Measurements from ENCODE around the gene FOLR3.
"Not testable (repeated sequence)": the region's sequence is repeated elsewhere in the genome, so short reads cannot be mapped to it uniquely, and the experiment has no call there.

FOLR3 gene

DNA sequence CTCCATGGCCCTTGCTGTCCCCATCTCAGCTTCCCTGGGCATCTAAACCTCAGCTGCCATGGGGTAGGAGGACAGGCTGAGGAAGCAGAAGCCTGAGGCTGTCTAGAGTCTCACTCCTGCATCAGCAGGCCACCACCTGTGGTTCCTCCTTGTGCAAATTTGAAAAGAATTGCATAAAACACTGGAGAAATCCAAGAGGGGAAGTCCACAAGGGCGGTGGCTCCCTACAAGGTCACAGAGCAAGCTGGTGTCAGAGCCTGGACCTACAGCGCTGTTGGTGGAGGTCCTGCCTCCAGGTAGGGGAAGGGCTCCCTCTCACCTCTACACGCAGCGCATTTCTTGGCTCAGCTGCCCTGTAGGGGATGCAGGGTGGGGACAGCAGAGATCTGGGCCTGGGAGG lies at the start of gene FOLR3:
Gene FOLR3 (plus strand): TSS at position 253 of the 400 bp plus-strand sequence. CDS start 228 bp downstream, outside the sequence.
- DNase-seq (ENCODE audit: low read depth in 2 of 2); H3K4me3 ChIP-seq (replicated peaks in 1 of 2; ENCODE audit: low read depth in 2 of 2, low read length in 2 of 2): not testable (repeated sequence)

DNA sequence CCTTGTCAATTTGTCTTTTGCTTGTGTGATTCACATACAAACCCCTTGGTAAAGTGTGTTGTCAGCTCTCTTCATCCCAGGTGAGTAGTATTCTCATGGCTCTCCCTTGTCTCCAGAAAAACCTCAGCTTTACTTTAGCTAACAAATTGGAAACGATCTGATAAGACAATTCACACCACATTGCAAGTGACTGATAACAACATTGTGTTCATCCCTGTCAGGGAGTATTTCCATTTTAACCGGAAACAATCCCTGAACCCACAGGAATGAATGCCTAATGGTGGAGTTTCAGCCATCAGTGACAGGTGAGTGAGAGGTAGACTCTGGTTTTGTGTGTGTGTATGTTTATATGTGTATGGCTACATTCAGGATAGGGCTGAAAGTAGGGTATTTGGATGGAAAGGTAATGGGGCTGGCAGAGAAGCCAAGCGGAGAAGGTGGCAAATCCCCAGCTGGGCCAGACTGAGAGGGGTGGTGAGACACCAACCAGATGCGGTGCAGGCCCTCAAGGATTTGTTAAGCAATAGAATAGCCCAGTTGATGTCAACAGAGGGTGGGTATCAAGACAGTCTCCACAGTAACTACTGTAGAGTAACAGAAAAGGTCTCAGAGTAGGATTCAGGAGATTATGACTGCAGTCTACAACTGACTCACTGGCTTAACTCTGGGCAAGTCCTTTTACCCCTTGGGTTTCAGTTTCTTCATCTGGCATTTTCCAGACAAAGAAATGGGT lies 47.3 kb upstream of the FOLR3 start:
- H3K4me3 ChIP-seq (replicated peaks in 1 of 2; ENCODE audit: low read depth in 2 of 2, low read length in 2 of 2), result no peak overlapping the region
- TF ChIP-seq, protein P1, sequence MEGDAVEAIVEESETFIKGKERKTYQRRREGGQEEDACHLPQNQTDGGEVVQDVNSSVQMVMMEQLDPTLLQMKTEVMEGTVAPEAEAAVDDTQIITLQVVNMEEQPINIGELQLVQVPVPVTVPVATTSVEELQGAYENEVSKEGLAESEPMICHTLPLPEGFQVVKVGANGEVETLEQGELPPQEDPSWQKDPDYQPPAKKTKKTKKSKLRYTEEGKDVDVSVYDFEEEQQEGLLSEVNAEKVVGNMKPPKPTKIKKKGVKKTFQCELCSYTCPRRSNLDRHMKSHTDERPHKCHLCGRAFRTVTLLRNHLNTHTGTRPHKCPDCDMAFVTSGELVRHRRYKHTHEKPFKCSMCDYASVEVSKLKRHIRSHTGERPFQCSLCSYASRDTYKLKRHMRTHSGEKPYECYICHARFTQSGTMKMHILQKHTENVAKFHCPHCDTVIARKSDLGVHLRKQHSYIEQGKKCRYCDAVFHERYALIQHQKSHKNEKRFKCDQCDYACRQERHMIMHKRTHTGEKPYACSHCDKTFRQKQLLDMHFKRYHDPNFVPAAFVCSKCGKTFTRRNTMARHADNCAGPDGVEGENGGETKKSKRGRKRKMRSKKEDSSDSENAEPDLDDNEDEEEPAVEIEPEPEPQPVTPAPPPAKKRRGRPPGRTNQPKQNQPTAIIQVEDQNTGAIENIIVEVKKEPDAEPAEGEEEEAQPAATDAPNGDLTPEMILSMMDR (IDR thresholded peaks at IDR 0.05; ENCODE audit: low read depth, low read length), result no peak
- no peak for DNase-seq (ENCODE audit: low read depth in 2 of 2)

DNA sequence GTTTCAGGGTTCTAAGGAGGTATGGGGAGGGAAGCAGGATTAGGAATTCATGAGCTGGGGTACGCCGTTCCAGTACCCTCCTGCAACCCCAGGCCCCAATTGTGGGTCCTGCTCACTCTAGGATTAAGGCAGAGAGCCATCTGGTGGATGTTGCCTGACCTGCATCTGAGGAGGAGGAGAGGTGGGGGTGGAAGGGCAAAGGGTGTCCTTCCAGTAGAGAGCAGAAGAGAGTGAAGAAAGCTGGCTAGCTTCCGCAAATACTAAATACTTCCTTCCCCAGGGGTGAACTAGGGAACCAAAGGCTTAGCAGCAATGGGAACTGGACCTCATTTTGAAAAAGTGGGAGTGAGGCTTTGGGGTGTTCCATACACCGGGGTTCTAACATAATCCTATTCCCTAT lies 44.2 kb upstream of the FOLR3 start:
- TF ChIP-seq, protein P1 (IDR thresholded peaks at IDR 0.05; ENCODE audit: low read depth, low read length), result peak; percentile 86
- H3K4me3 ChIP-seq (replicated peaks in 1 of 2; ENCODE audit: low read depth in 2 of 2, low read length in 2 of 2), result no peak overlapping the region
- DNase-seq (ENCODE audit: low read depth in 2 of 2), result peak; percentile 75 to 78

DNA sequence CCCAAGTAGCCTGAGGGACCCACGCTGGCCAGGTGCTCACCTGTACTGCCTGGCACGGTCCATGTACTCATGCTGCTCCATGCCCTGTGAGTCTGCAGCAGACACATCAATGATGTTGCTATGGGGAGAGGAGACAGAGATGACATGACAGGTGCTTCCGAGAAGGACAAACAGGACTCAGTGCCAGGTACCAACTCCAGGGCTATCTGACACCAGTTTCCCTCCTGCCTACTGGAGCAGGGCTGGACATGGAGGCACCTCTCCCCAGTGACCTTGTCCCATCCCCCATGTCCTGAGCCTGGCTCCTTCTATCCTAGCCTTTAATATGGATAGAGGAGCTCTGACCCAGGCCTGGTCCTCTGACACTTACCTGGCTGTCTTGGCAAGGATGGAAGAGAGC lies 36.8 kb upstream of the FOLR3 start:
- no peak overlapping the region for H3K4me3 ChIP-seq (replicated peaks in 1 of 2; ENCODE audit: low read depth in 2 of 2, low read length in 2 of 2)
- TF ChIP-seq, protein P1 (IDR thresholded peaks at IDR 0.05; ENCODE audit: low read depth, low read length), result no peak
- DNase-seq (ENCODE audit: low read depth in 2 of 2), result no peak

DNA sequence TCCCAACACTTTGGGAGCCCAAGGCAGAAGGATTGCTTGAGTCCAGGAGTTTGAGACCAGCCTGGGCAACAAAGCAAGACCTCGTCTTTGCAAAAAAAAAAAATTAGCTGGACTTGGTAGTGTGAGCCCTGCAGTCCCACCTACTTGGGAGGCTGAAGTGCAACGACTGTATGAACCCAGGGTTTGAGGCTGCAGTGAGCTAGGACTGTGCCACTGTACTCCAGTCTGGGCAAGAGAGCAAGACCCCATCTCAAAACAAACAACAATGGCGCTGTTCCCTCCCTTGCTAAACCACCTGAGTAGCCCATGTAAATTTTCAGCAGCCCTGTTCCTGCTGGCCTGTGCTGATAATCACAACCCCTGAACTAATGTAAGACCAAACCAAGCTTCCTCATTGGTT lies 35.5 kb upstream of the FOLR3 start:
- DNase-seq (ENCODE audit: low read depth in 2 of 2), result no peak
- TF ChIP-seq, protein P1 (IDR thresholded peaks at IDR 0.05; ENCODE audit: low read depth, low read length), result no peak
- H3K4me3 ChIP-seq (replicated peaks in 1 of 2; ENCODE audit: low read depth in 2 of 2, low read length in 2 of 2), result no peak overlapping the region

DNA sequence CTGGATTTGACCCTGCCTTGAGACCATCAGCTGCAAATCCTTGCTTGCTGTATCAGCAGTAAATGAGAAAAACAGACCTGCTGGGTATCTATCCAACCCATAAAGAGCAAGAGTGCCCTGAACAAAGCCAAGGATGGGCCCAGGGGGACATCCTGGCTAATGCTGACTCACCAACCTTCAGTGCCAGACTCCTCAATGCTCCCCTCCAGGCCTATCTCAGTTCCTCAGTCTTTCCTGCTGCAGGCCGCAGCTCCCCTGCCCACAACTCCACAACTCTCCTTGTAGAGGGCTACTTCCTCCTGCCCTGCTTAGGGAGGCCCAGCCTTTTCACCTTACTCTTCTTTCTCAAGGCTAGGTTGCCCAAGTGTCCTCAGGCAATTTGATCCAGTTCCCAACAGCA lies 35.1 kb upstream of the FOLR3 start:
- TF ChIP-seq, protein P1 (IDR thresholded peaks at IDR 0.05; ENCODE audit: low read depth, low read length), result no peak
- H3K4me3 ChIP-seq (replicated peaks in 1 of 2; ENCODE audit: low read depth in 2 of 2, low read length in 2 of 2), result no peak overlapping the region
- DNase-seq (ENCODE audit: low read depth in 2 of 2), result peak in 1 of 2 donors; percentile 12

DNA sequence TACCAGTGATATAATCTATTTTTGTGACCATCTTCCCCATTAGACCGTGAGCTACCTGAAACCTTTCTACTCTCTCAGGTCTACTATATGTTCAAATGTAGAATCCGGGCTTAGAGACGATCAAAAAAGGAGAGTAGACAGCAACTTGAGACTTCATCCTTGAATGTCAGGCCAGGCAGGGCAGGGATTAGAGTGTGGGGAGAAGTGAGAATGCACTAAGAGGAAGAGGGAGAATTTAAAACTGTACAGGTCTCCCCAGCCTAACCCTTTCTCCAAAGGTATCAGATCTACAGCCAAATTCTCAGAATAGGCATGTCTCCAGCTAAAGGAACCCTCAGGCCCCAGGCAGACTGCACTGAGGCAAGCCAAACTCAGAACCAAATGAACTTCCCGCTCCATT lies 33.4 kb upstream of the FOLR3 start:
- TF ChIP-seq, protein P1 (IDR thresholded peaks at IDR 0.05; ENCODE audit: low read depth, low read length), result no peak
- H3K4me3 ChIP-seq (replicated peaks in 1 of 2; ENCODE audit: low read depth in 2 of 2, low read length in 2 of 2), result peak overlapping the region; percentile 83 to 85
- DNase-seq (ENCODE audit: low read depth in 2 of 2), result no peak
